ENCODE results near the gene VSIR.
A peak's percentile ranks its signal among the peaks of the same experiment; 100 is the strongest.

The VSIR gene

DNA sequence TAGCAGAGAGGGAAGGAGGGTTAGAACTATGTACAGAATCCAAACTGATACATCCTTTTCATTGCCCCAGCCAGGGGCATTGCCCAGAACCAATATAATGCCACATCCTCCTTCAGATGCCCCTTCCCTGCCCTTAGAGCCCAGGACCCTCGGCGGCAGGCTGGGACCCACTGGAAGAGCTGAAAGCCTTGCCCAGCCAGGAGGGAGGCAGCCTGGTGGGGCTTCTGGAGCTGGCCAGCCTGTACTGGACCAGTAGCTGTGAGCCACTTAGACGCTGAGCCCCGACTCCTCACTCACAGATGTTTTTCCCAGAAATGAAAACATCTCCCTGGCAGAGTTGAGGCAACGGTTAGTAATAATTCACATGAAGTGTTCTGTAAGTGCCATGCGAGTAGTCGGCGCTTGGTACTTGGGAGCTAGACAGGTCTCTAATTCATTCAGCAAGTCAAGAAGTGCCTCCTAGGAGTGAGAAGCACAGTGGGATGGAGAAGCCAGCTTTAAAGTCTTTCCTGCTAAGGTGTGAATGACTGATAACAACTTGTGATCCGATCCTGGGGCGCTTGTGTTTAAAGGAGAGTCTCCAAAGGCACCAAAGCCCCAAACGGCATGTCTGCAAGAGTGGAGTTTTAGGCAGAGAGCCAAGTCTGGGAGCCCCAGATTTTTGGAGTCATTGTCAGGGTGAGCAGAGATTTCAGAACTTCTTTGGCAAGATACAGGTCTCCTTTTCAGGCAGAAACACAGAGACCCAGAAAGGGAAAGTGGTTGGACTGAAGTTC, 9.8 kb downstream of the VSIR start:
- peak in 1 of 3 experiments; percentile 34 for DNase-seq

DNA sequence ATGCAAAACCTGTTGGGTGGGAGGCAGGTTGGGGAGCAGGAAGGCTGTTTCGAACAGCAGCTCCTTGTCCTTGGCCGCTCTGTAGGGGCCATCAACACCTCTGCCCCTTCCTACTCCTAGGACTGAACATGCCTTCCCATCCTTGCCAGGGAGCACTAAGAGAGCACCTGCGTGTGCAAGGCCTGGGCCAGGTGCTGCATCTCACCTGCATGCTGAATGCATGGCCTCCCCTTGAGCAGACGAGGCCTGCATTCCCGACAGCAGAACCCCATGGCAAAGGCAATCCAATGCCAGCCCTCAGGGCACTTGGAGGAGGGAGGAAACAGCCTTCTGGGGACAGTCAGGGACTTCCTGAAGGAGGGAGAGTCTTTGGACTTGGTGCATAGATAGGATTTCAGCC, 11.0 kb downstream of the VSIR start:
- no peak for DNase-seq

DNA sequence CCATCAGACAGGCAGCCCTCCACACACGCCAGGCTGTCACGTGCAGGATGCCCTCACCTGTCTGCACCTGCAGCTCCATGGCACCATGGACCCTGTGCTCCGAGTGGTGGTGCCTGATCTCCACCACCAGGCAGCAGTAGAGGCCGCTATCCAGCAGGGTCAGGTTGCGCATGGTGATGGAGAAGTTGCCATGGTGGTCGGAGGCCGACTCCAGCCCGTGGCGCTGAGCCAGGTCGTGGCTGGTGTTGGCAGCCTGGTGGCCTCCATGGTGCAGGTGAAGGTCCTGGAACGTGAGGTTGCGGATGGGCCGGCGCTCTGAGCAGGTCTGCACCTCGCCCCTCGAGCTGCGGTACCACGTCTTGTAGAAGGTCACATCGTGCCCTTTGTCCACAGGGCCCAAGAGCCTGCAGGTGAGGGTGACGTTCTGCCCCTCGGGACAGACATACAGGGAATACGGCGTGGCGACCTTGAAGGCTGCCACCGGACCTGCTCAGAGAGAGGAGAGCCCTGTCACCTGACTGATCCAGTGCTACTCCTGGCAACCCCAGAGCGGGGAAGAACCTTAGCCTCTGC, 11.7 kb downstream of the VSIR start:
- no peak for DNase-seq

DNA sequence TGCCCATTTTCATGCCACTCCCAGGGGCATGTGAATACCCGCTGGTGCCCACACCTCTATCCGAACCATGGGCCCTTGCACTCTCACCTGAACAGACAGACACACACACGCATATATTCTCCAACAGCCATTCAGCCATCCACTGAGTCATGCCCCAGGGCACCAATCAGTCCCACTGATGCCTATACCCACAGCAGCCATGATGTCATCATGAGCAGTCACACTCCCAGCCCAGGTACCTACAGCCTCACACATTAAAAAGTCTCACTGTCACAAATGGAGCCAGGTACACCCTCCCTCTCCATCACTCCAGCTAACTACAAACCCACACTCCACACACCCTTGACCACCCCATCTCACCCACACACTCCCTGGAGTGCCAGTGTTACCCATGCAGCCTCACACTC, 12.2 kb downstream of the VSIR start:
- DNase-seq = no peak

DNA sequence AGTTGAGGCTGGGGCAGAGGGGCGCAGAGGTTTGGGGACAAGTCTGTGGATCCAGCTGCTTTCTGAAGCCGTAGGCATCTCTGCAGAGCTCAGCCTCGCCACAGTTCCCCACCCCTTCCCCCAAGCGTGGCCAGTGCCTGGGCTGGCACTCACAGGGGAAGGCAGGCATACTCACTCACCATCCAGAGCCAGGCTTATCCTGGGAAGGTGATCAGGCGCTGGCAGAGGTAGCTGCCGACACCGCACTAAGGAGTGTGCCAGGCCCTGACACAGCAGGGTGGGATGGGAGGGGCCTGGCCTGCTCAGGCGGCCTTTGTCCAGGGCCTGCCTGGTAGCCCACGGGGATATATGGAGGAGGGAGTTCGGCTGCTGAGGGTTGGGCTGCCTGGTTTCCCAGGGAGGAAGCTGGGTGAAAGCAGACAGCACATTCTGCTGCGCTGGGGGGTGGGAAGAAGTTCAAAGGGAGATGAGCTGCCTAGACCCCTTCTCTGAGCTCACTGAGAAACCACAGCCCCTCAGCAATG, 15.9 kb downstream of the VSIR start:
- DNase-seq = no peak

DNA sequence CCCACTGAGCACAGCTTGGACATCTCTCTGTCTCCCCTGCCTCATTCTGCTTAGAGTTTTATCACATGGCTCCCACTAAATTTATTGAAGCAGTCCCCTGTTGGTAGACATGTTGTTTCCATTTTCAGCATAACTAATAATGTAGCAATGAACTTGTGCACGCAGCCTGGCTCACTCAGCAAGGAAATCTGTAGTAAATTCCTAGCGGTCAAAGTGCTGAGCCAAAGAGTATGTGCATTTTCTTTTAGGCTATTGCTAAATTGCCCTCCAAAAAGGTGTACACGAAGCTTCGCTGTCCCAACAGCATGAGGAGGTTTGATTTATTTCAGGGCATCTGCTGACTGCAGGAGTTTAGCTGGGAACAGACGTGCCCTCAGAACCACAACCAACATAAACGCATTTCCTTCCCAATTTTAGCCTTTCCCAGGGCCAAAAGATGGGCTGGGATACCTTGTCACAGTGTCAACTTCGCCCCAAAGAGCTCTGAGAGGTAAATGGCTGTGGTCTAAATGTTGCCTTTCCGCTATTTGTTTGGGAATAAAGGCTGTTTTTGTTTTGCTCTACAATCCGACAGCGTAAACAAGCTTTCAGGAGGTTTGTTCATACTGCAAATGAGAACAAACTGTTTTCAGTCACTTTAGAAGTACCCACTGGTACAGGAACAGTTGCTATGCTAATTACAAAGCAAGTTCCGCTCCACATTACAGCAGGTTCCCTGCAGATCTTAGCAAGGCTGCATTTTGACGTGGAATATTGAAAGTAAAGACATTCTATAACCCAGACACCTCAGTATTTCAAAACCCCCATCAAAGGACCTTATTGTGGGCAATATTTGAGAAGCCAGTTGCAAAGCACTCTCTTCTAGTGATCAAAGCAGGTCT, 16.8 kb downstream of the VSIR start:
- no peak for DNase-seq

DNA sequence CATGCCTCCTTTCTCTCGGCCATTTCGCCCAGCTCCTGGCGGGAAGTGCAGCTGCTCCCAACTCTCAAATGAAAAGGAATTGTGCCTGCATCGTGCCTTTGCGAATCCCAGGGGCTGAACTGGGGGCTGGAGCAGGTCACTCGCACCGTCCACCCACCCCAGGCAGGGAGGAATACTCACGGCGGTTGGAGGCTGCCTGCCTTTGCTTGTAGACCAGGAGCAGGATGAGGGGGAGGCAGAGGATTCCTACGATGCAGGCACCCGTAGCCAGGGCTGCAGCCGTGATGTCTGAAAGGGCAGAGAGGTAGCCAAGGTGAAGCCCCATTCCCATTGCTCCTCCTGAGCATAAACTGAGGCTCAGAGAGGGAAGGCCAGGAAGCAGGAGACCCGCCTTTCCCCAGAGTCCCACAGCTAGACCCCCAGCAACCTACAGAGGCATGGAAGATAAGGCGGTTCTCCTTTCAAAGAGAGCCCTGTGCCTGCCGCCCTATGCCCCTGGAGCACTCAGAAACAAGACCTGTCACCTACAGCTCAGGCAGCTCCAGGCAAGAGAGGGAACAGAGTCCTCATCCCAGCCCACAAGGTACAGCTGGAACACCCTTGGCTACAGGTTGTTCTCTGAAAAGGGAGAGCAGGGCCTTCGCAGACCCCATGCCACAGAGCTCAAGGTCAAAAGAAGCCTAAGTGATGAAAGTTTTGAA, 18.0 kb downstream of the VSIR start:
- DNase-seq = no peak

DNA sequence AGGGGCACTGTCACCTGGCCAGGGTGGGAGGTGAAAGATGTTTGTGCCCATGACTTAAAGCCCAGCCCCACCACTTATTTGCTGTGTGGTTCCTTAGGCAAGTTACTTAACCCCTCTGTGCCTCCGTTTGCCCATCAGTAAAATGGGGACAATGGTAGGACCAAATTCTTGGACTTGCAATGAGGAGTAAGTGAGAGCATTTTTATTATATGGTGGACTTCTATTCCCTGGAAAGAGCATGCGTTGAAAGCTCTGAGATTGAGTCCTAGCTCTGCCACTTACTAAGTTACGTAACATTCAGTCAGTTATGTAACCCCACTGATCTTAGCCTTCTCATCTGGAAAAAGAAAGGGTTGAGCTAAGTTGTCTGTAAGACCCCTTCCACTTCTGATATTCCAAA, 18.8 kb downstream of the VSIR start:
- no peak for DNase-seq

DNA sequence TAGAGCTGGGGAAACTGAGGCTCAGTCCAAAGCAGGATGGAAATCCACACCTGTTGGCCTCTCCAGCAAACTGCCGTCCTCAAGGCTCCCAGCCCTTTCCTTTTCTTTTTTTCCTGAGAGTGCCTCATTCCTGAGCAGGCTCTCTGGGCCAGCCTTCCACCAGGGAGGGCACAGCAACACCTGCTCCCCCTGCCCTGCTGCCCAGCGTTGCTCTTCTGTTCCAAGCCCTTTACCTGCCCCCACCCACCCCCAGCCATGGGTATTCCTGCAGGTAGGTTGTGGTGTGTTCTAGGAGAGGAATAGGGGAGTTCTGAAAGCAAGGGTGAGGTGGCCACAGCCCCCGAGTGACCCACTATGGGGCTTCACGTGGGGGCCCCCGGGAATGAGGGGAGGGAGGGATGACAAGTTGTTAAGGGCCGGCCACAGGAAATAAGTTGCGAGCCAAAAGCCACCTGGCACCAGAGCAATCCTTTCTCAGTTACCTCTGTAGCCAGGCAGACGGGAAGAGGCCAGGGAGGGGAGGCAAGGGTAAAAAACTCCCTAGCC, 19.3 kb downstream of the VSIR start:
- no peak for DNase-seq

DNA sequence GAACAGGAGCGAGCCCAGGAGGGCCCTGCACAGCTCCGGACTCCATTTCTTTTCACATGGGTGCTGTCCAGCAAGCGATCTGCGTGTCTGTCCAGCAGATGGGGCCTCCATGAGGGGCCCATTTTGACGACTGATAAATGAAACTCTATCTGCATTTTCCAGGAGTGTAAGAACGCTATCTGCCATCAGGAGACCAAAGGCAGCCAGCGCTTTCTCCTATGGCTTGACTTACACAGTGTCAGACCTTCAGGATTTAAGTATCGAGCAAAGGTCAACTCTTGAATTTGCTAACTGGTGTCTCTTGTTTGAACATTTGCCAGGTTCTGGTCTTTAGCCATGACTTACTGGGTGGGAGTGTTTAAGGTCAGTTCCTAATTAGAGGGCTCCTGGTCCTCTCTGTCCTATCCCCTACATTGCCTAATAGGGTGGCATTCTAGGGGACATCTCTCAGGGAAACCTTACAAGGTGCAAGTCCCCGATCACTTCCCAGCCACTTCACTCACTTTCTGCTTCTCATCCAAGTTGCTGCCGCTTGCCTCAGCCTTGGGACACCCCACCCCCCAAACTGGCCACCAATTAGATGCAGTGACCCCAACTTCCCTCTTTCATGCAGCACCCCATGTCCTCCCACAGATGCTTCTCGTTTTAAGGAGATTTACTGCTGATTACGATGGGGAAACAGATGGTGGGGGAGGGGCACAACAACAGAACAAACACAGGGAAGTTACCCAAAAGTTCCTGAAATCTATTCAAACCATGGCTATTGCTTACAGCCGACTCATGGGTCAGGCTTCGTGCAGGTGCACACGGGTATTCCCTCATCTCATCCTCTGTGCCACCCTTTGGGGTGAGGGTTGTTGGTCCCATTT, 20.0 kb downstream of the VSIR start:
- no peak for DNase-seq

DNA sequence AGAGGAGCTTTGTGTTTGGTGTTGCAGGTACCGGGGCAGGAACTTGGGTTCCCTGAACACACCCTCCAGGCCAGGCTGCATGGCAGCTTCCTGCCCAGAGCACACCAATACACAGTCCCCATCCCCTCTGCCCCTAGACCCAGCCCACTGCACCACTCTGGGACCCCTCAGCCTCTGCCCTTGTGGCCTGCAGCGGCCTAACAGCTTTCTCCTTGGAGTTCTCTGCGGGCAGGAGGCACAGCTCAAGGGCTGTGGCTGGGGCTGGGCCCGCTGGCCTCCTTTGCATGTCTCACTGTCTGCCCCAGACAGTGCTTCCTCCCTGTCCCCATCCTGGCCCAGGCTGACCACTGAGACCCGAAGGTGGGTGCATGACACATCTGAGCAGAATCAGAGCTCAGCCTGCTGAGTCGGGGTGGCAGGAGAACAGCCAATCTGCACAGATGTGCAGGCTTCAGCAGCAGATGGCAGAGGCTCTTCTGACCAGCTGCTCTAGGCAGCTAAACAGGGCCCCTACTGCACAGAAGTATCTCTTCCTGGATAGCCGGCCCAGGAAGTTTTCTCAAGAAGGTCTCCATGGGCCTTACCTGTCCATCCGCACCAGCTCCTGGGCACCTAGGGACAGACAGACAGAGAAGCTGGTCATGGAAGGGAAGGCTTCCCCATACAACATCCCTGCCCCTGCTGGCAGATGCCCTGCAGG, 20.8 kb downstream of the VSIR start:
- DNase-seq = no peak

DNA sequence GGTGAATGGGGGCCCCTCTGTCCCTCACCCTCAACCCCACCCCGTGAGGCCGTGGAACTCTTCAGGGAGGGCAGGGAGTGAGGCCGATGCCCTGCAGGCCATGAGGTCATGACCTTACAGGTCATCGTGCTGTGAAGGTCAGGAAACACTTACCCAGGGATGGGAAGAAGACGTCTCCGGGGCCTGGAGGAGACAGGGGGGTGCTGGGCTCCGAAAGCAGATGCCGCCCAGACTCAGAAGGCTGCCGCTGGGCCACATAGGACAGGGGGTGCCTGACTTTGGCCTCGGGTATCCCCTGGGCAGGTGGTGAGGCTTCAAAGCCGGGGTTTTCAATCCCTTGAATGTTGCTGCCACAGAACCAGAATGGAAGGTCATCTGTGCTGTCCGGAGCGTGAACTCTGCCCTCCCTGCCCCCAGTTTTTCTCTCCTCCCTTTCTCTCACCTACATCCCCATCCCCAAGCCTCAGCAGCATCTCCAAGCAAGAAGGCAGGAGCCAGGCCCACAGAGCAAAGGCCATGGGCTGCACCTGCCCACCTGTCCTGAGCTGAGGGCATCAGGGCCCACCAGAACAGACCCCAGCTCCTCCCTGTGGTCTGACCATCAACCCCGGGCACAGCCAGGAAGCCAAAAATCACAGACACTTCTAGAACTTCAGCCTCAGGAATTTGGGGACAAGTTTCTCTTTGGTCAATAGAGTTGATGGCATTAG, 21.6 kb downstream of the VSIR start:
- DNase-seq = no peak

DNA sequence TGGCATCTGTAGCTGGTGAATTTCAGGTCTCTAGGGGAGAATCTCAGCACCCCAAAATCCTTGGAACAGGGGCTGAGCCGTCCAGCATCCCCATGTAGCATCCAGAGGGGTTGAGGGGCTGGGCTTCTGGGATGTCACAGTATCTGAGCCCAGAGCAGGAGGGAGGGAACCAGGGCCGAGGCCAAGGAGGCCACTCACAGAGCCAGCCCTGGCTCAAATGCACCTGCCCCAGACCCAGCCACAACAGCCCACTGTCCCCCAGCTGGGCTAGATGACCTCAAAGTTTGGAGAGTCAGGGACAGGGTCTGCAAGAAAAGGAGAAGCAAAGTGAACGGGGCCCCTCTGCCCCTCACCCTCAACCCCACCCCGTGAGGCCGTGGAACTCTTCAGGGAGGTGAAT, 22.3 kb downstream of the VSIR start:
- DNase-seq = no peak

DNA sequence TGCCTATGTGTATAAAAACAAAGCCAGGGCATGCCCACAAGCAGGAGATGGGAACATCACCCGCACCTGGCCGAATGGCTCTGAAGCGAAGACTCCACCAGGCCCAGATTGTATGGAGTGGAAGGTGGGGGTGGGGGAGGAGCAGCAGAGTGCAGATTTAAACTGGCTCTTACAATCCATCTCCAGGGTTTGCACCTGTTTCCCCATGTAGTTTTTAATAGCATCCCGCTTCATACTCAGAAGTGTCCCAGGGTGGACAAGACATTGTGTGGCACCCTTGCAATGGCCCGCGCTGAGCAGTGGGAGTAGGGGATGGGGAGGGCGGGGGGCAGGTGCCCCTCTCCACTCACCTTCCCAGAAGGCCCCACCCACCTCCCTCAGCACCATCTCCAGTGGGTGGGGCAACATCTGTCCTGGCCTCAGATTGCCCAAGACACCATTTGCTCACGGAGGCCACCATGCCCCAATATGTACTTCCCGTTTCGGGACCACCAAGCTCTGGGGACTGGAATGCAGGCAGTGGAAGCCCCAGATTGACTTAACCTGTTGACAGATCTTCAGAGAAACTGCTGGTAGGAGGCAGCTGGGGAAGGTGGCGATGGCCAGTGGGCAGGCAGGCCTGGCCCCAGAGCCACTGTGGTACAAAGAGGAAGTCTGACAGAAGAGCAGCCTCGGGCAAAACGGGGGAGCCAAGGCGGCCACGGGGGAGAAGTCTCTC, 23.0 kb downstream of the VSIR start:
- peak in 1 of 3 experiments; percentile 21 for DNase-seq

DNA sequence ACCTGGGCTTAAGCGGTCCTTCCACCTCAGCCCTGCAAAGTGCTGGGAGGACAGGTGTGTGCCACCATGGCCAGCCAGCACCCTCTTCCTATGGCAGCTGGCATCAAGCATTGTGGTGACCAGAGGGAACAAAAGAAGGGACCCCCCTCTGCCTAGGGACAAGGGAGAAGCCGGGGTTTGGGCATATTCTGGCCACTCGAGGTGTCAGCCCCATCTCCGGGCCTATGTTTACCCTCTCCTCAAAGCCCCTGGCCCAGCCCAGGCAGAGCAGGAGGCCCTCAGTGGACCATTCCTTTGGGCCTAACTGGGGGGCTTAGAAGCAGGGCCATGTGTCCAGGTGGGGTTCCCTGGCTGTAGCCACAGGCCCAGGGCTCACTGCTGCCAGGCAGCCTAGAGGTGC, 23.9 kb downstream of the VSIR start:
- DNase-seq = no peak

DNA sequence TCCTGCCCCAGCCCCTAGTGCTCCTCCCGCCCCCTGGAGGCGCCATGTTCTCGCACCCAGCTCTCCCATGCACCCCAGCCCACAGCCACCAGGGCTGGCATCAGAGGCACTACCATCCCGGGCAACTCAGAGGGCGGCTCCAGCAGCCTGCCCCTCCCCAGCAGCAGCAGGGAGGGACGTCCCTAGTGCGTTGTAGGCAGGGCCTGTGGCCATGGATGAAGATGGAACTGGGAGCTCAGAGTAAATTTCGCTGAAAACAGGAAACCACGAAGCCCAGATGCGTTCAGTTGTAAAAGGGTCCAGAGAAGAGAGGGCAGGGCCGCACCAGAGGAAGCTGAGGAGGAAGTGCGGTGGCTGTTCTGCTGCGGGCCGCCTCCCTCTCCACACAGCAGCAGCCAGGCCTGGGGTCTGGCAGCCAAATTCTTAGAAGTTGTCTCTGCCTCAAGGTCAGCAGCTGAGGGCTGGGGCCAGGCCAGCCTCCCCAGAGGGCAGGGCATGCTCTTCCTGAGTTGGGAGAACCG, 24.6 kb downstream of the VSIR start:
- DNase-seq = no peak

DNA sequence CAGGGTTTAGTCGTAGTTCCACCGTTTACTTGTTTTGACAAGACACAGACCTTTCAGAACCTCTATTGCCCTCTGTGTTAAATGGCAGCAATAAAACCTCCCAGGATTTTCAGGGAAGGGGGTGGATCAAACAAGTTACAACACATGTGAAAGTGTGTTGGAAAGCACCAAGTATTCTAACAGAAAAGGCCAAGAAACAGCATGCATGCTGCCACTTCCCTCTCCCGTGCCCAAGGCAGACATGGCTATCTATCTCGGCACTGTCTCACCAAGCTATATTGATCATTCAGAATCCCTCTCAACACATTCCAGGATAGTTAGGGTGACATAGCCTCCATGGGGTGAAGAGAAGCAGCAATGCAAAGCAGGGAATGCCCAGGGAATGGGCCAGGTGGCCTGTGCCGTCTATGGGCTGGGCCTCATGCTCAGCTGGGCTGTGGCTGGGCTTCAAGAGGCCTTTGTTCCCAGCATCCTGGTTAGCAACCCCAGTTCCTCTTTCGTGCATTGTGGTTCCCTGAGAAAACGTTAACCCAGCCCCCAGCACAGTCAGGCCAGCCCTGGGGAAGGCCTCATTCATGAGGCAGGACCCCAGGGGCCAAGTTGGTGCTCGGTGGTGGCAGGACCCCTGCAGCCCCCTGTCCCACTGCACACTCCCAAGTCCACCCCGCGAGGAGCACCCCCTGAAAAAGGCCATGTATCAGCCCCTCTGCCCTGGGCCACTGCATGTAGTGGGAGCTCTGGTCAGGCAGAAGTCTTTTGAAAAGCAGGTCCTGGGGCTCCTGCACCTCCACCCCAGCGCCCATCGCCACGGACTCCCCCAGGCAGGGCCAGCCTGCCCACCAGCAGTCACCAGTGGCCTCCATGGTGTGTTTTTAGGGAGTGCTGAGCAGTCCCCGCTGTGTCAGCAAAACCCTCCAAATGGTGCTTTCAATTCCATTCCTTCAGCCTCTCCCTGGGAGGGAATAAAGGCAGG, 25.5 kb downstream of the VSIR start:
- no peak for DNase-seq

DNA sequence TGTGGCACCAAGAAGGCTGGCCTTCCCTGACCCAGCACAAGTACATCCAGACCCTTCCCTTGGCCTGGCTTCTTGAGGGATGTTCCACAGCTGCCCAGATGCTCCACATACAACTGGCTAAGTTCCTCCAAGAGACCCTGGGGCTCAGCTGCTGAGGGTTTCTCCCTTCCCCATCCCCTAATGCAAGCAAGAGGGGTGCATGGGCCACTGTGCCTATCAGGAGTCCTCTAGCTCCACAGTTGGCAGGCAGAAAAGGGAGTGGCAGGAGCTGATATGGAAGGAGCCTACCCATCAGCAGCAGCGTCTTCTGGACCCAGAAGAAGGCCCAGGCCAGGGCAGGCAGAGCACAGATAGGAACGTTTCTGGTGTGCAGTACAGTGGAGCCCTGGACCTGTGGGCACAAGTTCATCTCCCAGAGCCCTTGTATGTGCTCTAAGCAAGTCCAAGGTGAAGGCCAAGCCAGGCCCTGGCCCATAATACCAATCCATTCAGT, 26.2 kb downstream of the VSIR start:
- DNase-seq = no peak
